ENCODE data around the gene PTCD2.

The PTCD2 gene, protein sequence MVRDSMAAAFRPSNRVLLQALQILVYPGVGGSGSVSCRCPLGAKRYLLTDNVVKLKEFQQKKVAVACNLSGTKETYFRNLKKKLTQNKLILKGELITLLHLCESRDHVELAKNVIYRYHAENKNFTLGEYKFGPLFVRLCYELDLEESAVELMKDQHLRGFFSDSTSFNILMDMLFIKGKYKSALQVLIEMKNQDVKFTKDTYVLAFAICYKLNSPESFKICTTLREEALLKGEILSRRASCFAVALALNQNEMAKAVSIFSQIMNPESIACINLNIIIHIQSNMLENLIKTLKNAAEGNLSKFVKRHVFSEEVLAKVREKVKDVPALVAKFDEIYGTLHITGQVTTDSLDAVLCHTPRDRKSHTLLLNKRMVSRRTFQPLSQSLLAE

DNA sequence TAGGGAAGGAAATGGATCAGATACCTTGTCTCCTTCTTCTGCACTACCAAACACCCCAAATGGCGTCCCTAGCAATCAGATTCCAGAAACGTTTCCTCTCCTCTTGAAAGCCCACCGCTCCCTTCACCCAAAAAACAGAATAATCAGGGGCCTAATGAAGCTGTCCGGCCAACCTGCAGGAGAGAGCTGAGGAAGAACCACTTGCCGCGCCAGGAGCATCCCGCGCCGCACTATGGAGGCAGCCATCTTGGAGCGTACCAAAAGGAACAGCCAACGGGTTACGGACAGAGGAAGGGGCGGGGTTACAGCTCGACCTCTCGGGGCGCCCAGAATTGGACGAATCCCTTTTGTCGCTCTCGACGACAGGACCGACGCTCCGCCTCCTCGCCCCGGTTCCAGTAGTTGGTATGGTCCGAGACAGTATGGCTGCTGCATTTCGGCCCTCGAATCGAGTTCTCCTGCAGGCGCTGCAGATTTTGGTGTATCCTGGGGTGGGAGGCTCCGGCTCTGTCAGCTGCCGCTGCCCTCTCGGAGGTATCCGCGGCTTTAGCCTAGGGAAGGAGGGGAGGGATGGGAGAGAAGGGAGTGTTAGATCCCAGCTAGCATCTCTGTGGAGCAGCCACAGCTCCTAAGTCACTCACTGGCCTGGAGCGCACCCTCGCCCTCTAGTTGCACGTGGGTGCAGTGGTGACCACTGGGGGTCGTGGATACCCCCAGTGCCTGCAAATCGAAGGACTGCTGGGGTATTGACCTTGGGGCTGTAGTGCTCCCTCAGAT, at the start of gene PTCD2, which contains the start of gene MRPS27:
Gene PTCD2 (plus strand): TSS at position 398 of the 777 bp plus-strand sequence. CDS start 10 bp downstream, at position 408.
Gene MRPS27 (minus strand): TSS at position 265 of the 777 bp plus-strand sequence. CDS start 19 bp downstream, at position 246.
- TF ChIP-seq, protein P1, sequence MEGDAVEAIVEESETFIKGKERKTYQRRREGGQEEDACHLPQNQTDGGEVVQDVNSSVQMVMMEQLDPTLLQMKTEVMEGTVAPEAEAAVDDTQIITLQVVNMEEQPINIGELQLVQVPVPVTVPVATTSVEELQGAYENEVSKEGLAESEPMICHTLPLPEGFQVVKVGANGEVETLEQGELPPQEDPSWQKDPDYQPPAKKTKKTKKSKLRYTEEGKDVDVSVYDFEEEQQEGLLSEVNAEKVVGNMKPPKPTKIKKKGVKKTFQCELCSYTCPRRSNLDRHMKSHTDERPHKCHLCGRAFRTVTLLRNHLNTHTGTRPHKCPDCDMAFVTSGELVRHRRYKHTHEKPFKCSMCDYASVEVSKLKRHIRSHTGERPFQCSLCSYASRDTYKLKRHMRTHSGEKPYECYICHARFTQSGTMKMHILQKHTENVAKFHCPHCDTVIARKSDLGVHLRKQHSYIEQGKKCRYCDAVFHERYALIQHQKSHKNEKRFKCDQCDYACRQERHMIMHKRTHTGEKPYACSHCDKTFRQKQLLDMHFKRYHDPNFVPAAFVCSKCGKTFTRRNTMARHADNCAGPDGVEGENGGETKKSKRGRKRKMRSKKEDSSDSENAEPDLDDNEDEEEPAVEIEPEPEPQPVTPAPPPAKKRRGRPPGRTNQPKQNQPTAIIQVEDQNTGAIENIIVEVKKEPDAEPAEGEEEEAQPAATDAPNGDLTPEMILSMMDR (IDR thresholded peaks at IDR 0.05; ENCODE audit: low read length) = peak; percentile 38
- no peak for TF ChIP-seq EZH2 (IDR thresholded peaks at IDR 0.05; ENCODE audit: borderline replicate concordance, low read length)
- Histone ChIP-seq H3K27ac (ENCODE audit: low read depth, low read length, poor library complexity, severe bottlenecking) (peak within 1 kb of the TSS; percentile 50), H3K79me2 (ENCODE audit: insufficient read depth, low read length) (peaks cover 39% of the 10 kb centered on the region), H3K9me2 (ENCODE audit: low read depth, low read length) (no peaks in the 10 kb centered on the region), H3K4me3 (ENCODE audit: low read depth, low read length, poor library complexity, severe bottlenecking) (peak within 1 kb of the TSS; percentile 88), H3K4me1 (ENCODE audit: insufficient read depth, low read length, severe bottlenecking) (peaks cover 34% of the 10 kb centered on the region), H3K9ac (ENCODE audit: low read length) (peak within 1 kb of the TSS; percentile 88), H3K36me3 (ENCODE audit: insufficient read depth, low read length) (peaks cover 40% of the 10 kb centered on the region), H3K9me3 (ENCODE audit: low read length) (no peaks in the 10 kb centered on the region), H4K20me1 (ENCODE audit: insufficient read depth, low read length) (no peaks in the 10 kb centered on the region), H2AFZ (ENCODE audit: low read length) (no peak within 1 kb of the TSS), H3K27me3 (ENCODE audit: insufficient read depth, low read length) (no peaks in the 10 kb centered on the region), H3F3A (ENCODE audit: insufficient read depth, low read length) (no peaks in the 10 kb centered on the region), H3K4me2 (ENCODE audit: low read length) (peak within 1 kb of the TSS; percentile 77)

DNA sequence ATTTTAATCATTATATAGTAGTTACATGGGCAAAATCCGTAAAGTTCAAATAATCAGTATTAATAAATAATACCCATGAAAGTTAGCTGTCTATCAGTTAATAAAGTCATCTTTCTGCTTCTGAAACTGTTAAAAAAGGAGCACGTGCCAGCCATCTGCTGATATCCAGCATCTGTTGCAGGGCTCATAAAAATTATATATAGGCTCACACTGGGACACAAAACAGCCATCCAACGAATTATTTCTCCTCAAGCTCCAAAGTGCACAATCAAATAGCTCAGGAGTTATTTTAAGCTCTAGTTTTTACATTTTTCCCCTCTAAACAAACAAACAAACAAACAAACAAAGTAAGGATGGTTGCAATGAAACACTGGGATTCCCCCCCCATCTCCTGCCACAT, 48.5 kb upstream of the PTCD2 start:
- H3K9ac ChIP-seq (ENCODE audit: low read length) = no peak overlapping the region
- H3K4me3 ChIP-seq (ENCODE audit: low read depth, low read length, poor library complexity, severe bottlenecking) = no peak overlapping the region
- H3K9me3 ChIP-seq (ENCODE audit: low read length) = no peaks in the 10 kb centered on the region
- H3K79me2 ChIP-seq (ENCODE audit: insufficient read depth, low read length) = peaks cover 17% of the 10 kb centered on the region; the same call in 1 of the 2 replicates
- no peaks in the 10 kb centered on the region for H3K9me2 ChIP-seq (ENCODE audit: low read depth, low read length)
- no peak overlapping the region for H2AFZ ChIP-seq (ENCODE audit: low read length)
- no peak overlapping the region for H3K27ac ChIP-seq (ENCODE audit: low read depth, low read length, poor library complexity, severe bottlenecking)
- H3F3A ChIP-seq (ENCODE audit: insufficient read depth, low read length) = no peaks in the 10 kb centered on the region
- no peaks in the 10 kb centered on the region for H3K4me1 ChIP-seq (ENCODE audit: insufficient read depth, low read length, severe bottlenecking)
- H4K20me1 ChIP-seq (ENCODE audit: insufficient read depth, low read length) = no peaks in the 10 kb centered on the region
- H3K36me3 ChIP-seq (ENCODE audit: insufficient read depth, low read length) = peaks cover 51% of the 10 kb centered on the region
- TF ChIP-seq, protein P1 (IDR thresholded peaks at IDR 0.05; ENCODE audit: low read length) = no peak
- TF ChIP-seq EZH2 (IDR thresholded peaks at IDR 0.05; ENCODE audit: borderline replicate concordance, low read length) = no peak
- no peak overlapping the region for H3K4me2 ChIP-seq (ENCODE audit: low read length)
- no peaks in the 10 kb centered on the region for H3K27me3 ChIP-seq (ENCODE audit: insufficient read depth, low read length)

DNA sequence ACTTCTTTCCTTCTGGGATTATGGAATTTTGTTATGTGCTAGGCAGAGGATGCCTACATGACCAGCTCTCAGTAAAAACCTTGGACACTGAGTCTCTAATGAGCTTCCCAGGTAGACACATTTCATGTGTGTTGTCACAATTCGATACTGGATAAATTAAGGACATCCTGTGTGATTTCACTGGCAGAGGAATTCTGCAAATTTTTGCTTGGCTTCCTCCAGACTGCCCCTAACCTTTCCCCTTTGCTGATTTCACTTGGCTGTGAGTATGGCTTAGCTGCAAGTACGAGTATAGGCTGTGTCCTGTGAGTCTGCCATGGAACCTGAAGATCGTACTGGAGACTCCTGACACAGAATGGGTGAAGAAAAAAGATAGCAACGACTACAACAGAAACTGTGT, 47.8 kb upstream of the PTCD2 start:
- Histone ChIP-seq H3K36me3 (ENCODE audit: insufficient read depth, low read length) (peaks cover 45% of the 10 kb centered on the region), H3K4me1 (ENCODE audit: insufficient read depth, low read length, severe bottlenecking) (no peaks in the 10 kb centered on the region), H3K9me2 (ENCODE audit: low read depth, low read length) (no peaks in the 10 kb centered on the region), H3K4me2 (ENCODE audit: low read length) (no peak overlapping the region), H3K27me3 (ENCODE audit: insufficient read depth, low read length) (no peaks in the 10 kb centered on the region), H2AFZ (ENCODE audit: low read length) (no peak overlapping the region), H3K27ac (ENCODE audit: low read depth, low read length, poor library complexity, severe bottlenecking) (no peak overlapping the region), H3K4me3 (ENCODE audit: low read depth, low read length, poor library complexity, severe bottlenecking) (no peak overlapping the region), H3K9me3 (ENCODE audit: low read length) (no peaks in the 10 kb centered on the region), H3K9ac (ENCODE audit: low read length) (no peak overlapping the region), H3K79me2 (ENCODE audit: insufficient read depth, low read length) (peaks cover 17% of the 10 kb centered on the region; the same call in 1 of the 2 replicates), H4K20me1 (ENCODE audit: insufficient read depth, low read length) (no peaks in the 10 kb centered on the region), H3F3A (ENCODE audit: insufficient read depth, low read length) (no peaks in the 10 kb centered on the region)
- TF ChIP-seq, protein P1 (IDR thresholded peaks at IDR 0.05; ENCODE audit: low read length) = no peak
- TF ChIP-seq EZH2 (IDR thresholded peaks at IDR 0.05; ENCODE audit: borderline replicate concordance, low read length) = no peak

Data from OCI-LY1 (cell line).